Activated CD4-positive, alpha-beta T cell treated with anti-CD3 and anti-CD28 coated beads, Interleukin-2, amount 50 U/mL, for 1 hour (primary cell): ENCODE data around the gene TIMM8A.
"Not testable (repeated sequence)": the region's sequence is repeated elsewhere in the genome, so short reads cannot be mapped to it uniquely, and the experiment has no call there.

Experiments used
- DNase-seq: peaks from one replicate; pipeline ENCODE4 v3.0.0-alpha.2; 2020

TIMM8A gene

GRCh38 chrX:101357166-101357795 is 8.7 kb upstream of the TIMM8A start:
- no peak for DNase-seq

GRCh38 chrX:101349193-101349562 is 636 bp upstream of the TIMM8A start:
- no peak for DNase-seq

- no peak for DNase-seq
These were observed 587 bp downstream of the TIMM8A start for GRCh38 chrX:101347859-101348451.

- DNase-seq = no peak
These were observed 10.7 kb downstream of the TIMM8A start for GRCh38 chrX:101337776-101338271.

GRCh38 chrX:101334310-101334709 is 14.2 kb downstream of the TIMM8A start:
- DNase-seq = not testable (repeated sequence)

- not testable (repeated sequence) for DNase-seq
These were observed 21.9 kb downstream of the TIMM8A start for GRCh38 chrX:101326600-101326999.

- DNase-seq = no peak
These were observed 44.8 kb downstream of the TIMM8A start for GRCh38 chrX:101303790-101304189.
